Islet precursor cell (in vitro differentiated cells): Measurements from ENCODE around the gene KCNC4.

ENCODE experiments used
- DNase-seq: peaks from one replicate; pipeline ENCODE4 v3.0.0-alpha.2; 2018

Gene KCNC4

GRCh38 chr1:110209715-110210603 is at the start of gene KCNC4:
Gene KCNC4 (plus strand): TSS chr1:110210314. CDS start chr1:110211500, 1,186 bp downstream.
- peak; percentile 93 for DNase-seq

- no peak for DNase-seq
These were observed 49.5 kb upstream of the KCNC4 start for GRCh38 chr1:110160538-110161100.

- no peak for DNase-seq
These were observed 48.9 kb upstream of the KCNC4 start for GRCh38 chr1:110161165-110161564.

- DNase-seq: no peak
These were observed 48.3 kb upstream of the KCNC4 start for GRCh38 chr1:110161849-110162248.

GRCh38 chr1:110163591-110163990 is 46.5 kb upstream of the KCNC4 start:
- DNase-seq: no peak

GRCh38 chr1:110164725-110165350 is 45.3 kb upstream of the KCNC4 start:
- DNase-seq: no peak

- DNase-seq: no peak
These were observed 44.3 kb upstream of the KCNC4 start for GRCh38 chr1:110165761-110166231.

- no peak for DNase-seq
These were observed 43.3 kb upstream of the KCNC4 start for GRCh38 chr1:110166861-110167260.

- DNase-seq: no peak
These were observed 39.1 kb upstream of the KCNC4 start for GRCh38 chr1:110170766-110171733.

GRCh38 chr1:110172001-110172400 is 38.1 kb upstream of the KCNC4 start:
- no peak for DNase-seq

- no peak for DNase-seq
These were observed 36.5 kb upstream of the KCNC4 start for GRCh38 chr1:110173466-110174105.

GRCh38 chr1:110174961-110175360 is 35.2 kb upstream of the KCNC4 start:
- DNase-seq: no peak

- no peak for DNase-seq
These were observed 33.7 kb upstream of the KCNC4 start for GRCh38 chr1:110176299-110176956.

GRCh38 chr1:110177775-110178174 is 32.3 kb upstream of the KCNC4 start:
- DNase-seq: no peak

- no peak for DNase-seq
These were observed 26.4 kb upstream of the KCNC4 start for GRCh38 chr1:110183642-110184167.

GRCh38 chr1:110184446-110184845 is 25.7 kb upstream of the KCNC4 start:
- DNase-seq: no peak

- no peak for DNase-seq
These were observed 24.9 kb upstream of the KCNC4 start for GRCh38 chr1:110185181-110185580.

- no peak for DNase-seq
These were observed 23.6 kb upstream of the KCNC4 start for GRCh38 chr1:110186558-110186957.

GRCh38 chr1:110187139-110187890 is 22.8 kb upstream of the KCNC4 start:
- no peak for DNase-seq

- no peak for DNase-seq
These were observed 22.0 kb upstream of the KCNC4 start for GRCh38 chr1:110188035-110188618.
